Gastrocnemius medialis (tissue), 4 donors: ENCODE results near the gene TMEM243. TPM values are rescaled to one million over a fixed set of nuclear protein-coding genes. Genes with fewer than 3 reads are reported as not detected.
A peak's percentile ranks its signal among the peaks of the same experiment; 100 is the strongest.

Experiments
- ATAC-seq, 2 donors: fragments of 150-250 bp; one replicate each; pipeline ENCODE4 v1.9.1; 2016
- DNase-seq, 2 donors: peaks; one replicate each; pipeline ENCODE4 v3.0.0-alpha.2; 2019
- H3K27ac ChIP-seq, 4 donors: fragments of 200-600 bp; sonication (generic); 1 replicate in 1 of 4; 2 replicates in 3 of 4; pipeline ENCODE4 v1.5.1; 2016 to 2018; ENCODE audit warnings: mild to moderate bottlenecking in 2 of 4, moderate library complexity in 1 of 4
- H3K27me3 ChIP-seq, 3 donors: fragments of 200-600 bp; sonication (generic) in 2 of 3; 1 replicate in 1 of 3; 2 replicates in 2 of 3; pipeline versions ENCODE4 v1.5.1 to v1.6.0; 2016 to 2019; ENCODE audit warnings: mild to moderate bottlenecking in 1 of 3, moderate library complexity in 1 of 3
- H3K36me3 ChIP-seq, 2 donors: fragments of 200-600 bp; sonication (generic) in 1 of 2; one replicate each; pipeline ENCODE4 v1.5.1; 2017 to 2018
- H3K4me1 ChIP-seq, 2 donors: fragments of 200-600 bp; sonication (generic) in 1 of 2; one replicate each; pipeline ENCODE4 v1.5.1; 2016 to 2017; ENCODE audit warnings: mild to moderate bottlenecking in 2 of 2
- H3K4me3 ChIP-seq, 4 donors: fragments of 200-600 bp; sonication (generic) in 3 of 4; 1 replicate in 1 of 4; 2 replicates in 3 of 4; pipeline ENCODE4 v1.5.1; 2016 to 2019; ENCODE audit warnings: mild to moderate bottlenecking in 2 of 4
- H3K9me3 ChIP-seq, 3 donors: fragments of 200-600 bp; sonication (generic) in 2 of 3; 1 replicate in 1 of 3; 2 replicates in 2 of 3; pipeline ENCODE4 v1.5.1; 2016 to 2019
- CTCF ChIP-seq, 5 experiments: fragments of 450-650 bp in 3 of 5; fragments of 200-600 bp in 2 of 5; sonication (generic) in 2 of 5; IDR thresholded peaks in 4 of 5; conservative IDR thresholded peaks in 1 of 5; 1 replicate in 4 of 5; 2 replicates in 1 of 5; pipeline ENCODE4 v1.5.1; 2016 to 2019; ENCODE audit warnings: antibody characterized with exemption in 5 of 5, mild to moderate bottlenecking in 3 of 5, moderate library complexity in 3 of 5
- POLR2A ChIP-seq, 2 donors: fragments of 450-650 bp; IDR thresholded peaks; one replicate each; pipeline ENCODE4 v1.6.1; 2017; ENCODE audit warnings: antibody characterized with exemption in 2 of 2, mild to moderate bottlenecking in 2 of 2, moderate library complexity in 2 of 2
- in situ Hi-C, 4 donors: fragments of 200-750 bp; cut with MboI; loops; one replicate each; pipeline versions ENCODE4 v1.15.0 to v1.8.0; 2017; ENCODE audit warnings: low sequenced_read_pairs in 4 of 4
- intact Hi-C: fragments of 100-400 bp; cut with DNase I; formaldehyde crosslinking; loops from one replicate; pipeline ENCODE4 v1.15.1; 2023; ENCODE audit warnings: low total_unique reads
- total RNA-seq, 4 donors: library from RNA; depleted of rRNA; stranded (reverse); fragments of >200 nt; gene quantifications; one replicate each; pipeline versions ENCODE4 v1.1.0 to v1.2.3, GENCODE V29; 2016

Gene TMEM243
- total RNA-seq, 4 donors from 2014 or later, result 2.8 to 6.5 (median 4.1) TPM

- Histone ChIP-seq H3K9me3 (no peaks in the 10 kb centered on the region), H3K27ac (peak overlapping the region in 1 of 4 donors; percentile 12), H3K4me3 (no peak overlapping the region), H3K4me1 (peaks cover 13 to 15% of the 10 kb centered on the region in 2 donors), H3K36me3 (no peaks in the 10 kb centered on the region), H3K27me3 (no peaks in the 10 kb centered on the region)
- no peak for DNase-seq
- in situ Hi-C loops, result loop anchor here in 2 of 4 donors (10.0 kb wide), 1 partner anchor 214 kb away; no protein-coding TSS in a partner anchor
- intact Hi-C loops, result loop anchor here (1.0 kb wide), 1 partner anchor 209 kb away; no protein-coding TSS in a partner anchor
- no peak for ATAC-seq
- TF ChIP-seq CTCF (IDR thresholded peaks at IDR 0.05 in 4 of 5, conservative IDR thresholded peaks at IDR 0.05 in 1 of 5) (peak; percentile 28 to 69 (median 63)), POLR2A (IDR thresholded peaks at IDR 0.05) (no peak)
Observed at GRCh38 chr7:87148332-87148955, 71.1 kb downstream of the TMEM243 start.

DNA sequence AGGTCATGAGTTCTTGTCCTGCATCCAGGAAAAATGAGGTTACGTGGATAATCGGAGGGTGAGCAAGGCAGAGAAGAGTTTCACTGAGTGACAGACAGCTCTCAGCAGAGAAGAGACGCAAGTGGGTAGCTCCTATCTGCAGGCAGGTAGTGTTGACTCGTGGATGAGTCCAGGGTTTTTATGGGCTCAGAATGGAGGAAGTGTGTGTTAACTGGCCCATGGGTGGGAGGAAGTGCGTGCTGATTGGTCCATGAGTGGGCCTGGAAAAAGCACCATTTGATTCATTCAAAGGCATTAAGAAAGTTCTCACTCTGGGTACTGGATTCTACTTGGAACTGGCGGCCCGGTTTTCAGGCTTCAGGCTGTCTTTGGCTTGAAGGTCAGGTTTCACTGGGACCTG is 72.0 kb downstream of the TMEM243 start:
- intact Hi-C loops (no loop called here), in situ Hi-C loops (loop anchor here in 2 of 4 donors (10.0 kb wide), 1 partner anchor 213 kb away; no protein-coding TSS in a partner anchor)
- H3K9me3 ChIP-seq, result no peaks in the 10 kb centered on the region
- H3K4me1 ChIP-seq, result peaks cover 10 to 15% of the 10 kb centered on the region in 2 donors
- ATAC-seq (no peak), DNase-seq (no peak)
- no peaks in the 10 kb centered on the region for H3K36me3 ChIP-seq
- no peak overlapping the region for H3K27ac ChIP-seq
- H3K4me3 ChIP-seq, result no peak overlapping the region
- TF ChIP-seq CTCF (IDR thresholded peaks at IDR 0.05 in 4 of 5, conservative IDR thresholded peaks at IDR 0.05 in 1 of 5) (no peak), POLR2A (IDR thresholded peaks at IDR 0.05) (no peak)
- H3K27me3 ChIP-seq, result no peaks in the 10 kb centered on the region

- H3K27me3 ChIP-seq, result no peaks in the 10 kb centered on the region
- ATAC-seq (peak in 1 of 2 donors; percentile 58), DNase-seq (peak; percentile 5 to 33)
- in situ Hi-C loops, result loop anchor here in 2 of 4 donors (10.0 kb wide), 1 partner anchor 212 kb away; no protein-coding TSS in a partner anchor
- H3K27ac ChIP-seq, result peak overlapping the region in 2 of 4 donors; percentile 0 to 6
- TF ChIP-seq CTCF (IDR thresholded peaks at IDR 0.05 in 4 of 5, conservative IDR thresholded peaks at IDR 0.05 in 1 of 5) (no peak), POLR2A (IDR thresholded peaks at IDR 0.05) (no peak)
- H3K36me3 ChIP-seq, result no peaks in the 10 kb centered on the region
- H3K4me3 ChIP-seq, result peak overlapping the region in 3 of 4 donors; percentile 15 to 38 (median 24)
- peaks cover 10 to 15% of the 10 kb centered on the region in 2 donors for H3K4me1 ChIP-seq
- intact Hi-C loops, result no loop called here
- H3K9me3 ChIP-seq, result no peaks in the 10 kb centered on the region
Observed at GRCh38 chr7:87146740-87147386, 72.7 kb downstream of the TMEM243 start.

Other genes with a start within 250 kb of the TMEM243 start
- gene ELAPOR2, start 160.1 kb downstream of the TMEM243 start, total RNA-seq, result 10 to 100 TPM in 1 of 4 donors, 1 to 10 TPM in 3; 2.3 to 10.5 (median 3.8) TPM
- 10 to 100 TPM; 10.6 to 31.9 (median 13.1) TPM for gene DMTF1, start 67.3 kb downstream of the TMEM243 start, total RNA-seq
- gene CROT, start 125.9 kb upstream of the TMEM243 start, total RNA-seq, result 10 to 100 TPM in 1 of 4 donors, 1 to 10 TPM in 3; 3.6 to 16.3 (median 7.9) TPM